ENCODE measurements around the gene MYLK3.

The MYLK3 gene

GRCh38 chr16:46756772-46757171 lies 8.6 kb upstream of the MYLK3 start:
- H3K4me1 ChIP-seq (ENCODE audit: control insufficient read depth in 1 of 2, insufficient read depth in 2 of 2, low read length in 2 of 2) = peaks cover 0 to 4% of the 10 kb centered on the region in 2 donors
- H3K4me3 ChIP-seq (ENCODE audit: low read depth in 1 of 2, low read length in 2 of 2) = no peak overlapping the region
- H3K27me3 ChIP-seq (ENCODE audit: low read depth, low read length) = peaks cover 4% of the 10 kb centered on the region
- no peak overlapping the region for H3K27ac ChIP-seq (ENCODE audit: low read length)
- no peaks in the 10 kb centered on the region for H3K36me3 ChIP-seq (ENCODE audit: control insufficient read depth in 1 of 2, insufficient read depth in 2 of 2, low read length in 2 of 2)
- H3K9me3 ChIP-seq (ENCODE audit: control insufficient read depth in 1 of 2, low read length in 2 of 2) = no peaks in the 10 kb centered on the region

- H3K4me1 ChIP-seq (ENCODE audit: control insufficient read depth in 1 of 2, insufficient read depth in 2 of 2, low read length in 2 of 2) = peaks cover 0 to 4% of the 10 kb centered on the region in 2 donors
- no peaks in the 10 kb centered on the region for H3K36me3 ChIP-seq (ENCODE audit: control insufficient read depth in 1 of 2, insufficient read depth in 2 of 2, low read length in 2 of 2)
- no peaks in the 10 kb centered on the region for H3K27me3 ChIP-seq (ENCODE audit: low read depth, low read length)
- H3K27ac ChIP-seq (ENCODE audit: low read length) = no peak overlapping the region
- H3K4me3 ChIP-seq (ENCODE audit: low read depth in 1 of 2, low read length in 2 of 2) = no peak overlapping the region
- no peaks in the 10 kb centered on the region for H3K9me3 ChIP-seq (ENCODE audit: control insufficient read depth in 1 of 2, low read length in 2 of 2)
Measured at GRCh38 chr16:46753015-46753414, 4.9 kb upstream of the MYLK3 start.

- Histone ChIP-seq H3K36me3 (ENCODE audit: control insufficient read depth in 1 of 2, insufficient read depth in 2 of 2, low read length in 2 of 2) (no peaks in the 10 kb centered on the region), H3K4me3 (ENCODE audit: low read depth in 1 of 2, low read length in 2 of 2) (no peak overlapping the region), H3K9me3 (ENCODE audit: control insufficient read depth in 1 of 2, low read length in 2 of 2) (no peaks in the 10 kb centered on the region), H3K27ac (ENCODE audit: low read length) (no peak overlapping the region), H3K27me3 (ENCODE audit: low read depth, low read length) (no peaks in the 10 kb centered on the region), H3K4me1 (ENCODE audit: control insufficient read depth in 1 of 2, insufficient read depth in 2 of 2, low read length in 2 of 2) (no peaks in the 10 kb centered on the region)
Measured at GRCh38 chr16:46751381-46751780, 3.2 kb upstream of the MYLK3 start.

GRCh38 chr16:46748775-46749705 lies 896 bp upstream of the MYLK3 start:
- Histone ChIP-seq H3K27me3 (ENCODE audit: low read depth, low read length) (no peaks in the 10 kb centered on the region), H3K36me3 (ENCODE audit: control insufficient read depth in 1 of 2, insufficient read depth in 2 of 2, low read length in 2 of 2) (no peaks in the 10 kb centered on the region), H3K4me1 (ENCODE audit: control insufficient read depth in 1 of 2, insufficient read depth in 2 of 2, low read length in 2 of 2) (no peaks in the 10 kb centered on the region), H3K9me3 (ENCODE audit: control insufficient read depth in 1 of 2, low read length in 2 of 2) (no peaks in the 10 kb centered on the region), H3K27ac (ENCODE audit: low read length) (no peak overlapping the region), H3K4me3 (ENCODE audit: low read depth in 1 of 2, low read length in 2 of 2) (no peak overlapping the region)

GRCh38 chr16:46746821-46747776 lies 1.0 kb downstream of the MYLK3 start:
- no peak overlapping the region for H3K27ac ChIP-seq (ENCODE audit: low read length)
- no peak overlapping the region for H3K4me3 ChIP-seq (ENCODE audit: low read depth in 1 of 2, low read length in 2 of 2)
- H3K27me3 ChIP-seq (ENCODE audit: low read depth, low read length) = no peaks in the 10 kb centered on the region
- H3K36me3 ChIP-seq (ENCODE audit: control insufficient read depth in 1 of 2, insufficient read depth in 2 of 2, low read length in 2 of 2) = no peaks in the 10 kb centered on the region
- no peaks in the 10 kb centered on the region for H3K4me1 ChIP-seq (ENCODE audit: control insufficient read depth in 1 of 2, insufficient read depth in 2 of 2, low read length in 2 of 2)
- no peaks in the 10 kb centered on the region for H3K9me3 ChIP-seq (ENCODE audit: control insufficient read depth in 1 of 2, low read length in 2 of 2)

GRCh38 chr16:46745617-46746016 lies 2.5 kb downstream of the MYLK3 start:
- Histone ChIP-seq H3K9me3 (ENCODE audit: control insufficient read depth in 1 of 2, low read length in 2 of 2) (no peaks in the 10 kb centered on the region), H3K4me3 (ENCODE audit: low read depth in 1 of 2, low read length in 2 of 2) (no peak overlapping the region), H3K36me3 (ENCODE audit: control insufficient read depth in 1 of 2, insufficient read depth in 2 of 2, low read length in 2 of 2) (no peaks in the 10 kb centered on the region), H3K27me3 (ENCODE audit: low read depth, low read length) (no peaks in the 10 kb centered on the region), H3K27ac (ENCODE audit: low read length) (no peak overlapping the region), H3K4me1 (ENCODE audit: control insufficient read depth in 1 of 2, insufficient read depth in 2 of 2, low read length in 2 of 2) (no peaks in the 10 kb centered on the region)

- H3K27ac ChIP-seq (ENCODE audit: low read length) = no peak overlapping the region
- H3K4me1 ChIP-seq (ENCODE audit: control insufficient read depth in 1 of 2, insufficient read depth in 2 of 2, low read length in 2 of 2) = no peaks in the 10 kb centered on the region
- no peaks in the 10 kb centered on the region for H3K27me3 ChIP-seq (ENCODE audit: low read depth, low read length)
- no peak overlapping the region for H3K4me3 ChIP-seq (ENCODE audit: low read depth in 1 of 2, low read length in 2 of 2)
- no peaks in the 10 kb centered on the region for H3K9me3 ChIP-seq (ENCODE audit: control insufficient read depth in 1 of 2, low read length in 2 of 2)
- H3K36me3 ChIP-seq (ENCODE audit: control insufficient read depth in 1 of 2, insufficient read depth in 2 of 2, low read length in 2 of 2) = no peaks in the 10 kb centered on the region
Measured at GRCh38 chr16:46743232-46743719, 4.9 kb downstream of the MYLK3 start.

- Histone ChIP-seq H3K4me1 (ENCODE audit: control insufficient read depth in 1 of 2, insufficient read depth in 2 of 2, low read length in 2 of 2) (no peaks in the 10 kb centered on the region), H3K27me3 (ENCODE audit: low read depth, low read length) (no peaks in the 10 kb centered on the region), H3K9me3 (ENCODE audit: control insufficient read depth in 1 of 2, low read length in 2 of 2) (no peaks in the 10 kb centered on the region), H3K36me3 (ENCODE audit: control insufficient read depth in 1 of 2, insufficient read depth in 2 of 2, low read length in 2 of 2) (no peaks in the 10 kb centered on the region), H3K4me3 (ENCODE audit: low read depth in 1 of 2, low read length in 2 of 2) (no peak overlapping the region), H3K27ac (ENCODE audit: low read length) (no peak overlapping the region)
Measured at GRCh38 chr16:46739934-46740333, 8.2 kb downstream of the MYLK3 start.

GRCh38 chr16:46737621-46738214 lies 10.4 kb downstream of the MYLK3 start:
- H3K4me1 ChIP-seq (ENCODE audit: control insufficient read depth in 1 of 2, insufficient read depth in 2 of 2, low read length in 2 of 2) = no peaks in the 10 kb centered on the region
- no peaks in the 10 kb centered on the region for H3K36me3 ChIP-seq (ENCODE audit: control insufficient read depth in 1 of 2, insufficient read depth in 2 of 2, low read length in 2 of 2)
- no peak overlapping the region for H3K27ac ChIP-seq (ENCODE audit: low read length)
- H3K4me3 ChIP-seq (ENCODE audit: low read depth in 1 of 2, low read length in 2 of 2) = no peak overlapping the region
- H3K9me3 ChIP-seq (ENCODE audit: control insufficient read depth in 1 of 2, low read length in 2 of 2) = no peaks in the 10 kb centered on the region
- H3K27me3 ChIP-seq (ENCODE audit: low read depth, low read length) = no peaks in the 10 kb centered on the region

GRCh38 chr16:46736695-46737094 lies 11.4 kb downstream of the MYLK3 start:
- Histone ChIP-seq H3K27ac (ENCODE audit: low read length) (no peak overlapping the region), H3K4me1 (ENCODE audit: control insufficient read depth in 1 of 2, insufficient read depth in 2 of 2, low read length in 2 of 2) (no peaks in the 10 kb centered on the region), H3K9me3 (ENCODE audit: control insufficient read depth in 1 of 2, low read length in 2 of 2) (no peaks in the 10 kb centered on the region), H3K27me3 (ENCODE audit: low read depth, low read length) (no peaks in the 10 kb centered on the region), H3K36me3 (ENCODE audit: control insufficient read depth in 1 of 2, insufficient read depth in 2 of 2, low read length in 2 of 2) (no peaks in the 10 kb centered on the region), H3K4me3 (ENCODE audit: low read depth in 1 of 2, low read length in 2 of 2) (no peak overlapping the region)

- Histone ChIP-seq H3K4me1 (ENCODE audit: control insufficient read depth in 1 of 2, insufficient read depth in 2 of 2, low read length in 2 of 2) (no peaks in the 10 kb centered on the region), H3K36me3 (ENCODE audit: control insufficient read depth in 1 of 2, insufficient read depth in 2 of 2, low read length in 2 of 2) (no peaks in the 10 kb centered on the region), H3K4me3 (ENCODE audit: low read depth in 1 of 2, low read length in 2 of 2) (no peak overlapping the region), H3K9me3 (ENCODE audit: control insufficient read depth in 1 of 2, low read length in 2 of 2) (no peaks in the 10 kb centered on the region), H3K27me3 (ENCODE audit: low read depth, low read length) (no peaks in the 10 kb centered on the region), H3K27ac (ENCODE audit: low read length) (no peak overlapping the region)
Measured at GRCh38 chr16:46733319-46733830, 14.8 kb downstream of the MYLK3 start.
